SKM-1 (cell line): ENCODE measurements around the gene TFDP1.
"Not testable (repeated sequence)": the region's sequence is repeated elsewhere in the genome, so short reads cannot be mapped to it uniquely, and the experiment has no call there.

Source experiments
- DNase-seq: peaks from one replicate; lab custom pipeline; 2025; ENCODE audit not compliant: unreplicated experiment; lab: John Stamatoyannopoulos, UW

The TFDP1 gene

DNA sequence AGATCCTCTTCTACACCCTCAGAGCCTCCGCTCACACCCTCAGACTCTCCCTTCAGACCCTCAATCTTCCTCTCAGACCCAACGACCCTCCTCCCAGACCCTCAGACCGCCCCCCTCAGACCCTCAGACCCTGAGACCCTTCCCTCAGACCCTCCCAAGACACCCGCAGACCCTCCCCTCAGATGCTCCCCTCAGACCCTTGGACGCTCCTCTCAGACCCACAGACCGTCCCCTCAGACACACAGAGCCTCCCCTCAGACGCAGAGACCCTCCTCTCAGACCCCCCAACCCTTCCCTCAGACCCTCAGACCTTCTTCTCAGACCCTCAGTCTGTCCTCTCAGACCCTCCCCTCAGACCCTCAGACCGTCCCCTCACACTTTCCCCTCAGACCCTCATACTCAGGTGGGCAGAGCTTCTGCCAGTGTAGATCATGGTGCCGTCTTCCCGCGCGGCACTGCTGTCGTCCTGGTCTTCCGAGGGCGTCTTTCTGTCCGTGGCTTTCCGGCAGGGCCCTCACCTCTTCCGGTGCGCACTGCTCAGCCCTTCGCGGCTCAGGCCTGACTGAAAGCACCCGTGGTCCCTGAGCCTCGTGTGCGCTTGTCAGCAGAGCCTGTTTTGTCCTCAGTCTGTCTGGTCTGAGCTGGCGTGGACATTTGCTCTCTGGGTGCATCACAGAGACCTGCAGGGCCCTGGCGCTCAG lies 18.9 kb upstream of the TFDP1 start:
- no peak for DNase-seq

- DNase-seq, result no peak
Measured at GRCh38 chr13:113566227-113566561, 18.4 kb upstream of the TFDP1 start.

- DNase-seq, result no peak
Measured at GRCh38 chr13:113567681-113568080, 16.9 kb upstream of the TFDP1 start.

- no peak for DNase-seq
Measured at GRCh38 chr13:113573065-113573464, 11.5 kb upstream of the TFDP1 start.

GRCh38 chr13:113576597-113576996 lies 8.0 kb upstream of the TFDP1 start:
- no peak for DNase-seq

GRCh38 chr13:113577881-113578435 lies 6.6 kb upstream of the TFDP1 start:
- no peak for DNase-seq

DNA sequence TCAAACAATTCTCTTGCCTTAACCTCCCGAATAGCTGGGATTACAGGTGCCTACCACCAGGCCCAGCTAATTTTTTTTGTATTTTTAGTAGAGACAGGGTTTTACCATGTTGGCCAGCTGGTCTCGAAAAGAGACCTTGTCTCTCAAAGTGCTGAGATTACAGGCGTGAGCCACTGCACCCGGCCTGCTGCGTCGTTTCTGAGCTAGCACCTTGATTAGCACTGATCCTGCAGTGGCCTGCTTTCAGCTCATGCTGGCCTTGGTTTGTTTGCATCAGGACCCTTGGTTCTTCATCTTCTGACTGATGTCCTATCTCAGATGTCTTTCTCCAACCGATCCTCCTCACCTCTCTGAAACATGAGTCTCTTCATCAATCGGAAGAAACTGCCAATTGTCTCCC lies 4.9 kb upstream of the TFDP1 start:
- DNase-seq, result no peak

GRCh38 chr13:113581871-113582270 lies 2.7 kb upstream of the TFDP1 start:
- DNase-seq, result no peak

DNA sequence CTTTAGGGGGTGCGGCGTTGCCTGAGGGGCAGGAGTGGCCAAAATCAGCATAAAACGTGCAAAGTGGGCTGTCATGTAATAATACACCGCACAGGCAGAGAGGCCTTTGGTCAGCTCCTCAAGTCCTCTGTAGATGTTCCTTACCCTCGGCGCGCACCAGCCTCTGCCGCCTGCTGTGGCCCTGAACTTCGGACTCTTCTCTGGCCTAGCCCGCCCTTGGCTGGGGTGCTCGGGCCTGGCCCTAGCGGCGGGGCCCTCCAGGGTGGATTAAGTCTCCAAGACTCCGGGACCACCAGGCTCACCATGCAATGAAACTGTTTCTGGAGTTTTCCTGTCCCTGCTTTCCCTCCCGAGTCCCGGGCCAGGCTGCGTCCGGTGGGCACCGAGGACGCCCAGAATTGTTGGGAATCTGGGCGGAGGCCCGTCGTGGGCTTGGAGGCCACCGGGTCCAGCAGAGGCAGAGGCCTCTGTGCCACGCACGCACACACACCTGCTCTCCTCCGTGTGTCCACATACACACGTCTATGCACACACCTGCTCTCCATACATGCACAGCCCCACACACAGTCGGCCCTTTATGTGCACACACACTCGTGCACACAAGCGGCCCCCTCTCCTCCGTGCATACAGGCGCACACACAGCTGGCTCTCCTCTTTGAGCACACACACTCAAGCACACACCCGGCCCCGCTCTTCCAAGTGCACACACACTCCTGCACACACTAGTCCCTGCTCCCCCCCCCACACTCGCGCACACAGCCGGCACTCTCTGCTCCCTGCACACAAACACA lies 1.5 kb upstream of the TFDP1 start:
- DNase-seq, result no peak

DNA sequence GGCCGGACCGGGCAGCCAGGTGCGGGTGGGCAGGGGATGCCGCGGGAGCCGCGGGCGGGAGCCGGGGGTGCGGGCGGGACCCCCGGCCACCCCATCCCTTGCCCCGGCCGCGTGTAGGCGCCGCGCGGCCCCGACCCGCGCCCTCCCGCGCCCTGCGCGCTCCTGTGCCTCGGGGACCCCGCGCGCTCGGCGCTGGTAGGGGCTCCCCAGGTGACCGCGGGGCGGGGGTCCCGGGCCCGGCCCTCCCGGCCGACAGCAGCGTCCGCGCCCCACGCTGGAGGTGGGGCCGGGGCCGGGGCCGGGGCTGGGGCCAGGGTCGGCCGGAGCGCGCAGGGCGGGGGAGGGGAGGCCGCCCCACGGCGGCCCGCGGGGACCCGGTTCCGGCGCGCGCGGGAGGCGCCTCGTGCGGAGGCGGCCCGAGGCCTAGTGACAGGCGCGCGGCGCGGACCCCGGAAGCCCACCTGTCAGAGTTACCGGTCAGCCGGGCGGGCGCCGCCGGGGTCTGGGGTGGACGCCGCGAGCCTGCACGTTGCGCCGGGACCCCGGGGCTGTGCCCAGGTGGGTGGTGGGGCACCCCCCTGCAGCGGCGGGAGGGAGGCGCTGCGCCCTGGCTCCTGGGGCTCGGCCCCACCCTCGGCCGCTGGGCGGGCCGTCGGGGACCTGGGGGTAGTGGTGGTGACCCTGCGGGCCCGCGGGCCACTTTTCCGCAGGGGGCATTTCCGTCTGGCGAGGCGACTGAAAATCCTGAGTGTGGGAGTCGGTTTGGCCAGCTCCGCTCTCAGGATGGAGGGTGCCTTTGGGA lies 518 bp downstream of the TFDP1 start:
- DNase-seq, result no peak

GRCh38 chr13:113585896-113586295 lies 1.3 kb downstream of the TFDP1 start:
- no peak for DNase-seq

GRCh38 chr13:113586661-113587479 lies 2.3 kb downstream of the TFDP1 start:
- DNase-seq, result no peak

- no peak for DNase-seq
Measured at GRCh38 chr13:113588394-113589111, 4.0 kb downstream of the TFDP1 start.

GRCh38 chr13:113589251-113589960 lies 4.9 kb downstream of the TFDP1 start:
- DNase-seq, result no peak

GRCh38 chr13:113589961-113590339 lies 5.4 kb downstream of the TFDP1 start:
- DNase-seq, result no peak

- DNase-seq, result no peak
Measured at GRCh38 chr13:113591750-113592149, 7.2 kb downstream of the TFDP1 start.

DNA sequence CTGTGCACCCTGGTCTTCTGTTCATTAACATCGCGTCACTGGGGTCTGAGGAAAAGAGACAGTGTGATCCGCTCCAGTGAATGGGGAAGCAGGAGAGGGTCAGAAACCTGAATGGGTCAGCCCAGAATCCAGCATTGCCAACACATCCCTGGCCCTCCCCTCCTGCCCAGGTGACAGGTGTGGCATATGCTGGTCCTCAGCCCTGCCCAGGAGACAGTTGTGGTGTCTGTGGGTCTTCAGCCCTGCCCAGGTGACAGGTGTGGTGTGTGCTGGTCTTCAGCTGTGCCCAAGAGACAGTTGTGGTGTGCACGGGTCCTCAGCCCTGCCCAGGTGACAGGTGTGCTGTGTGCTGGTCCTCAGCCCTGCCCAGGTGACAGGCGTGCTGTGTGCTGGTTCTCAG lies 8.0 kb downstream of the TFDP1 start:
- DNase-seq, result no peak

GRCh38 chr13:113594066-113594821 lies 9.7 kb downstream of the TFDP1 start:
- not testable (repeated sequence) for DNase-seq

GRCh38 chr13:113595131-113595530 lies 10.6 kb downstream of the TFDP1 start:
- no peak for DNase-seq
